ENCODE data around the gene FXR2.
A peak's percentile ranks its signal among the peaks of the same experiment; 100 is the strongest.
"Not testable (repeated sequence)": the region's sequence is repeated elsewhere in the genome, so short reads cannot be mapped to it uniquely, and the experiment has no call there.

The FXR2 gene

DNA sequence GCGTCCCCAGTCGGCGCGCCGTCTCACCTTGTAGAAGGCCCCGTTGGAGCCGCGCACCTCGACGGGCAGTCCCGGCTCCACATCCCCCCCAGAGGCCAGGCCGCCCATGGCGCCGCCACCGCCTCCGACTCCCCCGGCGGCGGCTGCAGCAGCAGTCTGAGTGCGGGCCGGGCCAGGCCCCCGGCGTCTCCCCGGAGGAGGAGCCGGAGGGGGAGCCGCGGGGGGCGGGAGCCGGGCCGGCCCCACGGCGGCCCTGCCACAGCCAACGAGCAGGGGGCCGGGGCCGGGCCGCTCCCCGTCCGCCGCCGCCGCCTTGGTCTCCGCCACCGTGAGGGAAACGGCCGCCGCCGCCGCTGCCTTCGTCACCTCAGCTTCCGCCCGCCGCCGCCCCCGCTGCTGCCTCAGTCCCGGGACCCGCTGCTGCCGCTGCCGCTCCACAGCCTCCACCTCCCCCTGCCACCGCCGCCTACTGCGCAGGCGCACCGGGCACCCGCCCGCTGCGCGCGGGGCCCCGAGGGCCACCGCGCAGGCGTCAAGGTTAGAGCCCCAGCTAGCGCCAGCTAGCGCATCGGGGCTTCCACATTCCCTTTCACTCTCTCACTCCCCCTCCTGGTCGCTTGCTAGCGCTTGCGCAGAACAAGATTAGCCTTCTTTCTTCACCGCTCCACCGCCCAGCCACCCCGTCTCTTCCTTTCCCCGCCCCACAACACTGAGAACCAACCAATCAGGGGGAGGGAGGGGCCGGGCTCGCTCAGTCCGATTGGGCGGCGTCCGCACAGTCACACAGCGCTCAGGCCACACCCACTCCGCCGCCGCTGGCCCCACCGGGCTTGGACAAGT lies at the start of gene FXR2:
TSS of gene FXR2 (minus strand) at position 473 of the 840 bp plus-strand sequence. CDS start at position 108, 365 bp downstream.
- peak; percentile 100 for DNase-seq (ENCODE audit: low read depth)

DNA sequence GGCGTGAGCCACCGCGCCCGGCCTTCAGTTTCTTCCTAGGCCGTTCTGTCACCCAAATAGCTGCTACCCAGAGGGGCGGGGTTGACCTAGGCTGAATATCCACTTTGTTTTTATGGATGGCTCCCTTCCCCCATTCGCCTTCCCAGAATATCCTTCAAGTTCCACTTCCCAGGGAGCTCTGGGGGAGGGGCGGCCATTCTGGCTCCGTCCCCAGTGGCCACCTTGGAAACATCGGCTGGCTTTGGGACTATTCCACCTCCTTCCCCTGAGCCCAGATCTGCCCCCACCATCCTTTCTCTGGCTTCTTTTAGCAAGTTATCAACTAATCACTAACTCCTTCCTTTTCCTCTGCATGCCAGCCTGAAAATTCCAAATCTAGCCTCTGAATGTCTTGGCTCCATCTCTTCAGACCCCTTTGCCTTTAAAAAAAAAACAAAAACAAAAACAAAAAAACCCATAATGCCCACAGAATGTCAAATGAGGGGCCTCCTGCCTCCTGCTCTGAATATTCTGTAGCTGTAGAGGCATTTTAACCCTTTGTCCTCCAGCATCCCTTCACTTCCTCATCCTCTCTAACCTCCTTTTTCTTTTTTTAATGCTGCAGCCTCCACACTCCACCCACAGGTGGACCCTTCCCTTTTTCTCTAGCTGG lies 42.4 kb upstream of the FXR2 start:
- DNase-seq (ENCODE audit: low read depth) = no peak

DNA sequence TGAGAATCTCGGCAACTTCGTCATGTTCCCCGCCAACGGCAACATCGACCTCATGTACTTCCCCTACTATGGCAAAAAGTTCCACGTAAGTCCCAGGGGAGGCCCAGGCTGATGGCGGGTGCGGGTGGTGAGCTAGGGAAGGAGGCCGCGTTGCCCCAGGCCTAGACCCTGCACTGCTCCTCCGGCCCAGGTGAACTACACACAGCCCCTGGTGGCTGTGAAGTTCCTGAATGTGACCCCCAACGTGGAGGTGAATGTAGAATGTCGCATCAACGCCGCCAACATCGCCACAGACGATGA lies 40.8 kb upstream of the FXR2 start:
- DNase-seq (ENCODE audit: low read depth) = no peak

DNA sequence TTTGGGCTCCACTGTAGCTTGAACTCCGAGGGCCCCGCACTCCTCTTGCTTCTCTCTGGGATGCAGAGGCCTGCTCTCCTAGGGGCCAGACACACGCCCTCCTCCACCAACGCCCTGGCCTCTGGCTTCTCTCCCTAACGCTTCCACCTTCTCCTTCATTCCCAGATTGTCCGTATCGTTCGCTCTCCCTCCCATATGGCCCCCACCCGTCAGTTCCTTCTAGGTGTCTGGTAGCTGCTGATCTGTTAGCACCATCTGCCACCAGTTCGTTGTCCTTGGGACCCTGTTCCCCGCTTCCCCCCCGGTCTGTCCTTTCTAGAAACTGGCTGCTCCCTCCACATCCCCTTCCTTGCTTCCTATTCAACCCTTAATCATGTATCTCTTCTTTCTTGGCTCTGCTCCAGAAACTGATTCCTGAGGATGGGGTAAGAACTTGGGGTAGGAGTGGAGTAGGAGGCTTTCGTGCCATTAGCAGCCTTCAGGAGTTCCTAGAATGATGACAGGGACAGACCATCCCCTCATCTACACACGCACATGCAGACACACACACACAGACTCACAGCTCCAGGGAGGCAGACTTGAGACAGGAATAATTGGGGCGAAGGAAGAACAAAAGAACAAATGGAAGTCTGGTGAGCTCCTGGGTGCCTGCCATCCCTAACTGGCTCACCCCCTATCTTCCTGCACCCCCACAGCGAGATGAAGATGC lies 40.3 kb upstream of the FXR2 start:
- DNase-seq (ENCODE audit: low read depth) = no peak

DNA sequence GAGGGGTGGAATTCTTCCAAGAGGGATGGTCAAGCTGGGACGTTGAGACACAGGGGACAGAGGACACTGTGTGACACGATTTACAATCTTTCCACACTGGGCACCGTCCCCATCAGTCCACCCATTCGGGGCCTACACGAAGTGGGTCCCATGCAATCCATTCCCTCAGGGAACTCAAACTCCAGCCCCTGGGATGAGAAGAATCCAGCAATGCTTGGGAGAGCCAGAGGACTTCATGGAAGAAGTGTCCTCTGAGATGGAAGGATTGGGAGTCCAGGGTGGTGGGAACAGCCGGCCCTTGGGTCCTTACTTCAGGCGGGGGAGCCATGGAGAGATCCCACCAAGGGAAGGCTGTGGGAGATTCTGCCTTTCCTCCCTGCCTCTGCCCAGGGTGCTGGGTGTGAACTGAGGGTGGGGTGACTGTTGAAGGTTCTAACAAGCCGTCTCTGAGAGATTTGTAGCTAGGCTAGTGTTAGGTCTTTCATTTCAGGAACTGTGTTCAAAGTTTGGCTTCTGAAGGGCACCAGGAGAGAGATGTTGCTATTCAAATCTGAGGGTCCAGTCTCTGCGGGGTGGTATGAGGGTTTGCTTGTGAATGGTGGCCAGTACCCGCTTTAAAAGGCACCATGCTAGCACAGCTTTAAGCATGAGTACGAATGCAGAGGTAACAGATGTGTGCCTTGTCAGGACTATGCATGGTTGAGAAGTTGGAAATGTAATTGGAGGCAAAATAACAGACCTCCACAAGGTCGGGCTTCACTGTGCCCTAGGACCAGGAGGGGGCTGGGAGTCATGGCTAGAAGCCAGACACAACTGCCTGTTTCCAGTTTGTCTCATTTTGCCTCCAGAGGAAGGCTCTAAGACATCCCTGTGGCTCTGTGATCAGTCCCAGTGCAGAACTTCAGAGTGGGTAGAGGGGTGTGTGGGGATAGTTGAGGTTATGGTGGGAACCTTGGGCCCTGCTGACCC lies 38.0 kb upstream of the FXR2 start:
- DNase-seq (ENCODE audit: low read depth) = no peak

DNA sequence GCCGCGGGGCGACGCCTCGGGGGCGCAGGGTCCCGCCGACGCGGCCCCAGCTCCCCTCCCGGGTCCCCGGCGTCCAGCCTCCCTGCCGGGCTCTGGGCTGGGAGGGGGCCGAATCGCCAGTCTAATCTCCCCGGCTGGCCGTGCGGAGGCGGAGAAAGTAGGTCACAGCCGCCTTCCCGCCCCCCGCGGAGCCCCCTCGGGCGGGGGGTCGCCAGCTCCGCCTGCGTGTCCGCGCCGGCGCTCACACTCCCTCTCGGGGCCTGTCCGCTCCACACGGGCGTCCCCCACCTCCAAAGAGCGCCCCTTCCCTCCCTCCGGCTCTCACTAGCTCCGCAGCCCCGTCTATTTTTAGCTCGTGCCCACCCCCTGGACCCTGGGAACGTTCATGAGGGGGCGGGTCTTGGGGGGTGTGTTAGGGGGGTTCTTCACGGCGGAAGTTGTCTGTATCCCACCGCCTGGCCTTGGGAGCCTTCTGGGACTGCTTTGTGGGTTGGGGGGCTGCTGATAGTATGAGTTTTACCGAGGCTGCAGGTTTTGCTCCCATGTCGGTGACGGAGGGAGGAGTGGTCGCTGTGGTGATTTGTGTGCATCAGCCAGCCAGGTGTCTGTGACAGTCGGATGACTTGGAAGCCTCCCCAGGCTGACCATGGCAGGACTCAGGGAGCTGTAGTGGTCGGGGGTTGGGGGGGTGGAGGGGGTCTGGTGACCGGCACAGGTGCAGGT lies 37.1 kb upstream of the FXR2 start:
- no peak for DNase-seq (ENCODE audit: low read depth)

DNA sequence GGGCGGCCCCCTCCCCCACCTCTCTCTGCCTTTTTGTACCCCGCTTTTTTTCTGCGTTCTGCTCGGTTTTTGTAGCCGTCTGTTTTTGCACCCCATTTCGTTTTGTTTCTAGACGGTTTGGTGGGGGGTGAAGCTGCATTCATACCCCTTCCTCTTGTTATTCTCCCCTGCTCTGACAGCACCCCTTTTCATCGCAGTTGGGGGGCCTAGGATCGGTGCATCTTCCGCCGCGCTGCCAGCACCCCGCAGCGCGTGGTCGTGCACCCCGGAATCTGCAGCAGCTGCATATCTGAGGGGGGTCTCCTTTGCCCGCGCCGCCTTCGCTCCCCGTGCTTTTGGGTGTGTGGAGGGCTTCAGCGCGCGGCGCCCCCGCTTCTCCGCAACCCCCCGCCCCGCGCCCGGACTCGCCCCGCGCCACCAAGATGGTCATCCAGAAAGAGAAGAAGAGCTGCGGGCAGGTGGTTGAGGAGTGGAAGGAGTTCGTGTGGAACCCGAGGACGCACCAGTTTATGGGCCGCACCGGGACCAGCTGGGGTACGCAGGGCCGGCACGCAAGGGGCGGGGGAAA lies 36.5 kb upstream of the FXR2 start:
- no peak for DNase-seq (ENCODE audit: low read depth)

DNA sequence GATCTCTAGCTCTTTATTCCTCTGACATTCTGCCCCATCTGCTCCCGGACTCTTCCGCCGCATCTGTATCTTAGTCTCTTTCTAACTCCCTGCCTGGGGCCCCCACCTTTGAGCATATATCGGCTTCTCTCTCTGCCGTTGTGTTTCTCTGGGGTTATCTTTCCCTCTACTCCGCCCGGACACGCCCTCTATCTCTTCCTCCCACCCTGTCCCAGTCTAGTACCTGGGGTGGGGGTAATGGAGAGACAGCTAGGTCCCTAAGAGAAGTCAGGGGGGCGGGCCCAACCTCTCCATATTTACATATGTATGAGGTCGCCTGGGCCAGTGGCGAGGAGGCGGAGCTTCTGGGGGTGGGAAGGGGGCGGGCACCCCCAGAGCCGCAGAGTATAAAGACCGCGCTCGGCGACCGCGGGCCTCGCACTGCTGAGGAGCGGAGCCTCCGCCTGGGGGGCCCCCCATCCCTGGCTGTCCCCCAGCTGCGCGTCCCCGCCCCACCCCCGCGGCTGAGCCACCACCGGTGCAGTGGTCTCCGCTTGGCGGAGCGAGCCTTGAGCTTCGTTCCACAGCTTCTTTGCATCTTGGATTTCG lies 35.9 kb upstream of the FXR2 start, which contains the start of gene ATP1B2:
TSS of gene ATP1B2 (plus strand) at position 418 of the 588 bp plus-strand sequence. CDS start 593 bp downstream, outside the sequence.
- DNase-seq (ENCODE audit: low read depth) = no peak

DNA sequence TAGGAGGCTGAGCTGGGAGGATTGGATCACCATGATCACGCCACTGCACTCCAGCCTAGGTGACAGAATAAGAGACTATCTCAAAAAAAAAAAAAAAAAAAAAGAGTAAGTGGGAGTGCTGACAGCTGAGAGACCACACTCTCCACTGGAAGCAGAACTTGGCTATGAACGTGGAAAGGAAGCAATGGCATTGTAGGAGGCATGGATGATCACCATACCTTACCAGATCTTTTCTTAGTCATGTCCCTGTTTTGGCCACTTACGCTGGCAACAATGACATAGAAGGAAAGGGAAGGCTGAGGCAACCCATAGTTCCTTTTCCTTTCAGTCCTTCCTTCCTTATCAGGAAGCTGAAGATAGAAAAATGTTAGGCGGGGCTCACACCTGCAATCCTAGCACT lies 32.3 kb upstream of the FXR2 start:
- no peak for DNase-seq (ENCODE audit: low read depth)

DNA sequence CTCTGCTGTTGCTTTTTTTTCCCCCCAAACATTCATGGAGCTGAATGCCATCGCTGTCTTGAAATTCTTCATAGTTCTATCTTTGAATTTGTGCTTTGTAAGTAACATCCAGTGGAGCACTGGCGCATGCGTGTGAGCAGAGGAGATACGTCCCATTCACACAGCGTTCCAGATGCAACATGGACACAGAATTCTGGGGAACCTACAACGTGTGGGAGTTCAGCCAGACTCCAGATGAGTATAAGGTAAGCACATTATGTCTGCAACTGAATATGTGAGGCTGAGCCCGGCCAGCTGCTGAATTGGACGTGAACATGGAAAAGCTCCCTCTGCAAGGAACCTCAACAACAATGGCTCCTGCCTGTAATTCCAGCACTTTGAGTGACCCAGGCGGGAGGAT lies 31.8 kb upstream of the FXR2 start:
- no peak for DNase-seq (ENCODE audit: low read depth)

DNA sequence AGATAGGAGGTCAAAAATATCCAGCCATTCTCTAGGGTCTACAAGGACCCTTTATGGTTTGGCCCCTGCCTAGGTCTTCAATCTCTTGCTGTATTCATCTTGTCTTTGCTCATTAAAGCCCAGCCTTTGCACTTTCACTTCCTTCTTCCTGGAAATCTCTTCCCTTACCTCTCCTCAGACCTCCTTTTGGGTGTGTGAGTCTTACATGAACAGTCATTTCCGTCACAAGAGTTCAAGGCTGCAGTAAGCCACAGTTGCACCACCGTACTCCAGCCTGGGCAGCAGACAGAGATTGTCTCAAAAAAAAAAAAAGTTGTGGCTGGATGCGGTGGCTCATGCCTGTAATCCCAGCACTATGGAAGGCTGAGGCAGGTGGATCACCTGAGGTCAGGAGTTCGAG lies 30.1 kb upstream of the FXR2 start:
- DNase-seq (ENCODE audit: low read depth) = no peak

DNA sequence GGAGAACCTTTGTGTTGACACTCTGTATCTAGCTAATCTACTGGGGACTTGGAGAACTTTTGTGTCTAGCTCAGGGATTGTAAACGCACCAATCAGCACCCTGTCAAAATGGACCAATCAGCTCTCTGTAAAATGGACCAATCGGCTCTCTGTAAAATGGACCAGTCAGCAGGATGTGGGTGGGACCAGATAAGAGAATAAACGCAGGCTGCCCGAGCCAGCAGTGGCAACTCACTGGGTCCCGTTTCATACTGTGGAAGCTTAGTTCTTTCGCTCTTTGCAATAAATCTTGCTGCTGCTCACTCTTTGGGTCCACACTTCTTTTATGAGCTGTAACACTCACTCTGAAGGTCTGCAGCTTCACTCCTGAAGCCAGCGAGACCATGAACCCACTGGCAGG lies 26.9 kb upstream of the FXR2 start:
- not testable (repeated sequence) for DNase-seq (ENCODE audit: low read depth)

DNA sequence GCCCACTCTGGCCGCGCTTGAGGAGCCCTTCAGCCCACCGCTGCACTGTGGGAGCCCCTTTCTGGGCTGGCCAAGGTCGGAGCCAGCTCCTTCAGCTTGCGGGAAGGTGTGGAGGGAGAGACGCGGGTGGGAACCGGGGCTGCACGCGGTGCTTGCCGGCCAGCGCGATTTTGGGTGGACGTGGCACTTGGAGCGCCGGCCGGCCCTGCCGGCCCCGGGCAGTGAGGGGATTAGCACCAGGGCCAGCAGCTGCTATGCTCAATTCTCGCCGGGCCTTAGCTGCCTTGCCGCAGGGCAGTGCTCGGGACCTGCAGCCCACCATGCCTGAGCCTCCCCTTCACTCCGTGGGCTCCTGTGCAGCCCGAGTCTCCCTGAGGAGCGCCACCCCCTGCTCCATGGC lies 26.1 kb upstream of the FXR2 start:
- no peak for DNase-seq (ENCODE audit: low read depth)

DNA sequence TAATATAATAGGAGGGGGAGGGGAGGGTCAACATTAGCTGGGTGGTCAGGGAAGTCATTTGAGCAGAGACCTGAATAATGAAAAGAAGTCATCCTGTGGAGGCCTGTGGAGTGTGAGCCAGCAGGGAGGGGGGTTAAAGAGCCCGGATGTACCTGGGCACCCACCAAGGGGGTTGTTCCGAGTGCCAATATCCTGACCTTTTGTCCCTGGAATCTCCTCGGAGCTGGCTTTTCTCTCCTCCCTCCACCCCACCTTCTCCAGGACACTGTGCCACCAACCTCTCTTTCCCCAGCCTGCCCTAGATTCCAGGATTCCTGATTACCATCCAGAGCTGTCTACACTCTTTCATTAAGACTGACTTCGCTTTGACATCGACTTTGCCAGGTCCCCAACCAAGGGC lies 21.5 kb upstream of the FXR2 start:
- no peak for DNase-seq (ENCODE audit: low read depth)

DNA sequence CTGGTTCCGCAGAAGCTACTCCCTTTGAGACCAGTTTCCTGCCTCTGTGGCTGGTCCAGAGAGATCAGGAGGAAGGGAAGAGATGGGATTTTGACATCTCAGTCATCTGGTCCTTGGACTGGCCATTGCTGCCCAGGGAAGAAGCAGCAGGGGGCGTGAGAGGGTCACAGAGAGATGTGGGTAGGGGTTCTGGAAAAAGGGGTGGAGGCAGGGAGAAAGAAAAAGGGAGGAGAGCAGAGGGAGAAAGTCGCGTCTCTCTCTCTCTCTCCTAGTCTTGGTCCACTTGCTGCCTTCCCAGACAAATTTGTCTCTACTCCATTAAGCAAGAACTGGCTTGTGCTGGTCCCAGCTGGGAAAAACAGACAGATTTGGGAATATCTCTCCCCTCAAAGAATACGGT lies 19.7 kb upstream of the FXR2 start:
- no peak for DNase-seq (ENCODE audit: low read depth)

DNA sequence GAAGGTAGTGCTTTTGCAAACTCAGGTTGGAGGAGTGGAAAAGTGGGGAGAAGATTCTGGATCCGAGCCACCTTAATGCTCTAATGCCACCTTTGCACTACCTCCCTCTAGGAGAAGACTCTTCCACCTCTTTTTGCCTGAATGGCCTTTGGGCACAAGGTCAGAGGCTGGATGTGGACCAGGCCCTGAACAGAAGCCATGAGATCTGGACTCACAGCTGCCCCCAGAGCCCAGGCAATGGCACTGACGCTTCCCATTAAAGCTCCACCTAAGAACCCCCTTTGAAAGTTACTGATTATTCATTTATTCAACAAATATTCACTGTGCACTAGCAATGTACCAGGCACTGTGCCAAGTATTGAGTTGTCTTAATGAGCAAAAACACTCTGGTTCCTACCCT lies 18.4 kb upstream of the FXR2 start:
- DNase-seq (ENCODE audit: low read depth) = no peak

DNA sequence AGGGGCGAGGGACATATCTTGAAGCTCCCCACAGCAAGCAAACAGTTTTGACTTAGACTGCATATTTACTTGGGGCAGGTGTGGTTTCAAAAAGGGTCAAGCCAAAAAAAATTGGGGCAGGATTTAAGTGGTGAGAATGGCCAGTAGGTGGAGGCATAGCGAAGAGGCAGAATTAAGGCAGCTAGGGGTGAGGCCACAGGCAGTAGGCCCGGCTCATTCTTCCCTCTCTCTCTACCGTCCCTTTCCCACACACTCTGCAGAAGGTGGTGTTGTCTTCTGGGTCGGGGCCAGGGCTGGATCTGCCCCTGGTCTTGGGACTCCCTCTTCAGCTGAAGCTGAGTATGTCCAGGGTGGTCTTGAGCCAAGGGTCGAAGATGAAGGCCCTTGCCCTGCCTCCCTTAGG lies 17.8 kb upstream of the FXR2 start:
- peak; percentile 30 for DNase-seq (ENCODE audit: low read depth)

DNA sequence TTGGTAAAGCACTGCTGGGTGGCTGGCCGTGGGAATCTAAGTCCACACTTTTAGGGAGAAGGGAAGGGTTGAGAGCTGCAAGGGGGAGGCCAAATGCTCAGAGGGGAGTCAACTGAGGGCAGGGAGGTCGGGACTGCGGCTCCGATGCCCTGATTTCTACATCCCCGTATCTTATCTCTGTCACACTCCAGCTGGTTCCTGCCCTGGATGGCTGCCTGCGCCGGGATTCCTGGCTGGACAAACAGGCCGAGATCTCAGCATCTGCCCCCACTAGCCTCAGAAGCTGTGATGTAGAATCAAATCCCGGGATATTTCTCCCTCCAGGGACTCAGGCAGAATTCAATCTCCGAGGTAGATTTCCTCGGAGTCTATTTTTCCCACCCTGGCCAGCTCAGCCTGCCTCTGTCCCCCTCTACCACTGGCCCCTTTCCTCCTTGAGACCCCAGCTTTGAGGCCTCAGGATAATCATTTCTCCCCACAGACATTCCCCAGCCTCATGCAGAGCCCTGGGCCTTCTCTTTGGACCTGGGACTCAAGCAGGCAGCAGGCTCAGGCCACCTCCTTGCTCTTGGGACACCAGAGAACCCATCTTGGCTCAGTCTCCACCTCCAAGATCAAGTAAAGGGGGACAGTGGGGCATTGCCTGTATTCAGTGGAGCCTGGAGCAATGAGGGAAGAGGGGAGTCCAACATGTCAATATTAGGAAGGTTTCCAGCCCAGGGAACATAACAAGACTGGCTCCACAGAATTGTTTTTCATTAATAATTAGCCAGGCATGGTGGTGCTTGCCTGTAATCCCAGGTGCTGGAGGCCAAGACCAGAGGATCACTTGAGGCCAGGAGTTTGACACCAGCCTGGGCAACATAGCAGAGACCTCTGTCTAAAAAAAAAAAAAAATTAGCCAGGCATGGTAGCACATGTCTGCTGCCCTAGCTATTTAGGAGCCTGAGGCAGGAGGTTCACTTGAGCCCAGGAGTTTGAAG lies 17.0 kb upstream of the FXR2 start:
- DNase-seq (ENCODE audit: low read depth) = no peak

DNA sequence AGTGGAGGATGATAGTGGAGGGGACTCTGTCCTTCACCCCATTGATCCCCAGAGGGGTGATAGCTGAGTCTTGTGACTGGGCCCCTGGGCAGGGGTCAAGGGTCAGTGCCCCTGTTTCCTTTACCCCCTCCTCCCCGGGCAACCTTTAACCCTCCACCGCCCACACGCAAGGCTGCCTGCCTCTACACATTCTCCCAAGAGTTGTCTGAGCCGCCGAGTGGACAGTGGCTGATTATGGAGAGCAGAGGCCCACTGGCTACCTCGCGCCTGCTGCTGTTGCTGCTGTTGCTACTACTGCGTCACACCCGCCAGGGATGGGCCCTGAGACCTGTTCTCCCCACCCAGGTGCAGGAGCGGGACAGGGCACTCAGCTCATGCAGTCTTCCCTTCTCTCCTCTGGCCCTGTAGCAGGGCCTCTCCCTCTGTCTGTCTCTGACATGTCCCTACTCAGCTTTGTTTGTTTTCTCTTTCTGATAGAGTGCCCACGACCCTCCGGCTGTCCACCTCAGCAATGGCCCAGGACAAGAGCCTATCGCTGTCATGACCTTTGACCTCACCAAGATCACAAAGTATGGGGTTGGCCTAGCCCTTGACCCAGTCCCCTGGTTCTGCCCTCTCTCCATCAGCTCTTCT lies 15.4 kb upstream of the FXR2 start, which contains the start of gene SHBG:
TSS of gene SHBG (plus strand) at position 197 of the 633 bp plus-strand sequence. CDS start at position 235, 38 bp downstream.
- no peak for DNase-seq (ENCODE audit: low read depth)

Data from fibroblast of the conjunctiva (primary cell).